MCF 10A (cell line): ENCODE results near the gene ELOB. TPM values are rescaled to one million over a fixed set of nuclear protein-coding genes. Genes with fewer than 3 reads are reported as not detected.

Experiments used
- BruUV-seq: library from RNA; stranded (reverse); fragments of 400-500 nt; replicated peaks from 2 replicates; lab custom pipeline; 2021; lab: Mats Ljungman, UMichigan
- CTCF ChIA-PET: fragments of 300-600 bp; sonication (Branson Sonifier 250); formaldehyde crosslinking; extraction: SDS; loops from one replicate; lab custom pipeline; 2021; ENCODE audit warnings: antibody characterized with exemption, inconsistent platforms; lab: Yijun Ruan, JAX
- POLR2A ChIA-PET: fragments of 300-600, 350-650 bp; sonication (Branson Sonifier 250); formaldehyde crosslinking; extraction: SDS; loops from one replicate; lab custom pipeline; 2020; ENCODE audit warnings: antibody characterized with exemption, inconsistent platforms; lab: Yijun Ruan, JAX
- DNase-seq: peaks from one replicate; pipeline ENCODE4 v3.0.0-alpha.2; 2018; ENCODE audit not compliant: unreplicated experiment
- H3K27ac Mint-ChIP-seq: one replicate; pipeline ENCODE4 v1.8.0; 2022; ENCODE audit warnings: mild to moderate bottlenecking, low read depth, mixed read lengths; ENCODE audit not compliant: unreplicated experiment
- H3K27me3 Mint-ChIP-seq: one replicate; pipeline ENCODE4 v1.8.0; 2022; ENCODE audit warnings: mixed read lengths; ENCODE audit not compliant: insufficient read depth, unreplicated experiment
- H3K36me3 Mint-ChIP-seq: one replicate; pipeline ENCODE4 v1.8.0; 2022; ENCODE audit warnings: mild to moderate bottlenecking, moderate library complexity, mixed read lengths; ENCODE audit not compliant: insufficient read depth, unreplicated experiment
- H3K4me1 Mint-ChIP-seq: one replicate; pipeline ENCODE4 v1.8.0; 2022; ENCODE audit warnings: mixed read lengths; ENCODE audit not compliant: insufficient read depth, unreplicated experiment
- H3K4me3 Mint-ChIP-seq: one replicate; pipeline ENCODE4 v1.8.0; 2022; ENCODE audit warnings: mild to moderate bottlenecking, moderate library complexity, mixed read lengths; ENCODE audit not compliant: unreplicated experiment
- H3K9me3 Mint-ChIP-seq: one replicate; pipeline ENCODE4 v1.8.0; 2022; ENCODE audit warnings: mixed read lengths; ENCODE audit not compliant: unreplicated experiment
- CTCF ChIP-seq: fragments of 200-600 bp; IDR thresholded peaks from one replicate; pipeline ENCODE4 v1.8.0; 2022; ENCODE audit warnings: antibody characterized with exemption, mild to moderate bottlenecking; ENCODE audit not compliant: unreplicated experiment
- intact Hi-C: fragments of 100-400 bp; cut with micrococcal nuclease; formaldehyde crosslinking; loops from 2 replicates; pipeline ENCODE4 v1.14.1; 2022
- total RNA-seq: library from RNA; stranded (reverse); gene quantifications from 2 replicates; pipeline ENCODE4 v1.2.3, GENCODE V29; 2022

Gene ELOB
- total RNA-seq, 1 experiment from 2014 or later, result 438 TPM

- POLR2A ChIA-PET, result interaction anchor here (0.6 to 6.5 kb wide), 19 partner anchors 9 to 139 kb away, joined by 3 to 79 read pairs (median 4); partner anchors contain the start of genes FLYWCH2, KCTD5, PRSS22 and SRRM2
- CTCF ChIA-PET, result interaction anchor here (0.6 to 1.1 kb wide), 3 partner anchors 63 to 136 kb away, joined by 3 read pairs; no protein-coding TSS in a partner anchor
- intact Hi-C loops, result loop anchor here (2.0 kb wide), 1 partner anchor 92 kb away; no protein-coding TSS in a partner anchor
Measured at GRCh38 chr16:2776500-2777139, 460 bp downstream of the ELOB start.

GRCh38 chr16:2775765-2776499 lies 1.1 kb downstream of the ELOB start:
- BruUV-seq, result no TSS peak
- Mint-ChIP-seq H3K9me3 (no peaks in the 10 kb centered on the region), H3K27ac (peak overlapping the region; percentile 96), H3K27me3 (no peaks in the 10 kb centered on the region), H3K4me1 (peaks cover 24% of the 10 kb centered on the region), H3K4me3 (peak overlapping the region; percentile 96), H3K36me3 (peaks cover 52% of the 10 kb centered on the region)
- POLR2A ChIA-PET, result interaction anchor here (0.6 to 6.5 kb wide), 15 partner anchors 8 to 140 kb away, joined by 3 to 79 read pairs (median 3); partner anchors contain the start of genes FLYWCH2, KCTD5, PRSS22 and SRRM2
- no peak for DNase-seq
- intact Hi-C loops, result loop anchor here (2.0 kb wide), 1 partner anchor 93 kb away; no protein-coding TSS in a partner anchor
- no peak for TF ChIP-seq CTCF
- CTCF ChIA-PET, result interaction anchor here (0.6 to 1.1 kb wide), 3 partner anchors 64 to 137 kb away, joined by 3 read pairs; no protein-coding TSS in a partner anchor

More at GRCh38 chr16:2776500-2777139, 460 bp downstream of the ELOB start:
- TF ChIP-seq CTCF, result no peak
- no peaks in the 10 kb centered on the region for H3K27me3 Mint-ChIP-seq
- peak overlapping the region; percentile 96 for H3K4me3 Mint-ChIP-seq
- peaks cover 24% of the 10 kb centered on the region for H3K4me1 Mint-ChIP-seq
- BruUV-seq, result TSS peak; percentile 25
- DNase-seq, result no peak
- peaks cover 46% of the 10 kb centered on the region for H3K36me3 Mint-ChIP-seq
- no peaks in the 10 kb centered on the region for H3K9me3 Mint-ChIP-seq
- peak overlapping the region; percentile 96 for H3K27ac Mint-ChIP-seq

- POLR2A ChIA-PET, result interaction anchor here (0.7 to 6.5 kb wide), 10 partner anchors 8 to 141 kb away, joined by 3 to 79 read pairs (median 6); partner anchors contain the start of genes PRSS22 and SRRM2
- no peak for TF ChIP-seq CTCF
- peaks cover 24% of the 10 kb centered on the region for H3K4me1 Mint-ChIP-seq
- no peaks in the 10 kb centered on the region for H3K27me3 Mint-ChIP-seq
- no peak for DNase-seq
- CTCF ChIA-PET, result interaction anchor here (0.9 to 1.5 kb wide), 4 partner anchors 8 to 138 kb away, joined by 3 to 9 read pairs (median 4); no protein-coding TSS in a partner anchor
- intact Hi-C loops, result no loop called here
- peak overlapping the region; percentile 96 for H3K4me3 Mint-ChIP-seq
- no peaks in the 10 kb centered on the region for H3K9me3 Mint-ChIP-seq
- no TSS peak for BruUV-seq
- peaks cover 59% of the 10 kb centered on the region for H3K36me3 Mint-ChIP-seq
- H3K27ac Mint-ChIP-seq, result peak overlapping the region; percentile 96
Measured at GRCh38 chr16:2775131-2775716, 1.9 kb downstream of the ELOB start.
